ENCODE results near the gene NFKB1. TPM values are rescaled to one million over a fixed set of nuclear protein-coding genes. Genes with fewer than 3 reads are reported as not detected.

The NFKB1 gene
- polyA plus RNA-seq, 2 of the 4 experiments (the other 2 are of a cell fraction), result 15.2 to 18.3 TPM

GRCh38 chr4:102594000-102594399 is 92.8 kb downstream of the NFKB1 start:
- ChIA-PET CTCF (no interaction called here), POLR2A (no interaction called here)
- FAIRE-seq, result no peak
- H3K4me2 ChIP-seq, result no peak overlapping the region
- no peak for TF ChIP-seq EHF (CRISPR knock-in tag; IDR thresholded peaks at IDR 0.05)
- no peak for TF ChIP-seq CHD2 (IDR thresholded peaks at IDR 0.05; ENCODE audit: low read length, partially characterized antibody)
- TF ChIP-seq CEBPB (IDR thresholded peaks at IDR 0.05), result no peak
- no peak for TF ChIP-seq NR3C1 (IDR thresholded peaks at IDR 0.05)
- no peak for TF ChIP-seq CBX8 (IDR thresholded peaks at IDR 0.05)
- TF ChIP-seq GATA3 (IDR thresholded peaks at IDR 0.05; ENCODE audit: borderline replicate concordance), result no peak
- TF ChIP-seq HOXA7 (CRISPR knock-in tag; IDR thresholded peaks at IDR 0.05), result no peak
- no peak for TF ChIP-seq POLR2AphosphoS2 (conservative IDR thresholded peaks at IDR 0.05; ENCODE audit: low read length)
- no peak for TF ChIP-seq HES2 (IDR thresholded peaks at IDR 0.05)
- no peak overlapping the region for H3K4me3 ChIP-seq
- no peaks in the 10 kb centered on the region for H3K4me1 ChIP-seq
- 60% methylated on average over 2 of the region's 2 CpGs for WGBS (ENCODE audit: missing lambda C conversion rate)
- no peak for DNase-seq (ENCODE audit: low read depth in 1 of 2, low spot score in 1 of 2)
- no peaks in the 10 kb centered on the region for H3K9me3 ChIP-seq
- no peak for ATAC-seq
- H3K27ac ChIP-seq, result no peak overlapping the region

GRCh38 chr4:102596532-102596931 is 95.4 kb downstream of the NFKB1 start:
- Histone ChIP-seq H3K4me3 (no peak overlapping the region), H3K9me3 (no peaks in the 10 kb centered on the region), H3K4me2 (no peak overlapping the region), H3K27ac (no peak overlapping the region), H3K4me1 (peaks cover 6% of the 10 kb centered on the region; the same call in 1 of the 3 replicates)
- no peak for TF ChIP-seq JUNB (IDR thresholded peaks at IDR 0.05)
- TF ChIP-seq BCL3 (IDR thresholded peaks at IDR 0.05), result no peak
- TF ChIP-seq KDM5A (IDR thresholded peaks at IDR 0.05), result no peak
- no peak for TF ChIP-seq HEYL (CRISPR knock-in tag; IDR thresholded peaks at IDR 0.05)
- no peak for TF ChIP-seq TP53 (CRISPR knock-in tag; IDR thresholded peaks at IDR 0.05)
- TF ChIP-seq PBX3 (IDR thresholded peaks at IDR 0.05), result no peak
- TF ChIP-seq MAZ (IDR thresholded peaks at IDR 0.05; ENCODE audit: borderline replicate concordance, low read depth, low read length), result no peak
- no peak for TF ChIP-seq REST (IDR thresholded peaks at IDR 0.05)
- TF ChIP-seq CBX2 (IDR thresholded peaks at IDR 0.05; ENCODE audit: borderline replicate concordance, low read depth), result no peak
- no peak for DNase-seq (ENCODE audit: low read depth in 1 of 2, low spot score in 1 of 2)
- ATAC-seq, result no peak
- WGBS (ENCODE audit: missing lambda C conversion rate), result 89% methylated on average over 4 of the region's 4 CpGs
- CTCF ChIA-PET, result interaction anchor here (2.3 kb wide), 1 partner anchor 10 kb away, joined by 5 read pairs; no protein-coding TSS in a partner anchor
- POLR2A ChIA-PET, result no interaction called here
- no peak for FAIRE-seq

- FAIRE-seq (no peak), DNase-seq (ENCODE audit: low read depth in 1 of 2, low spot score in 1 of 2) (no peak), ATAC-seq (no peak)
- Histone ChIP-seq H3K27ac (no peak overlapping the region), H3K4me1 (peaks cover 9% of the 10 kb centered on the region; the same call in 1 of the 3 replicates), H3K4me2 (no peak overlapping the region), H3K4me3 (no peak overlapping the region), H3K9me3 (no peaks in the 10 kb centered on the region)
- ChIA-PET POLR2A (no interaction called here), CTCF (interaction anchor here (2.3 kb wide), 1 partner anchor 8 kb away, joined by 5 read pairs; no protein-coding TSS in a partner anchor)
- WGBS (ENCODE audit: missing lambda C conversion rate), result 95% methylated on average over 1 of the region's 1 CpG
- TF ChIP-seq JUN (IDR thresholded peaks at IDR 0.05) (no peak), KDM5A (IDR thresholded peaks at IDR 0.05) (no peak), POLR2A (IDR thresholded peaks at IDR 0.05; ENCODE audit: low read length) (no peak), PHF8 (IDR thresholded peaks at IDR 0.05; ENCODE audit: borderline replicate concordance, low read depth) (no peak), SMC3 (IDR thresholded peaks at IDR 0.05) (no peak), TP53 (CRISPR knock-in tag; IDR thresholded peaks at IDR 0.05) (no peak), FOXS1 (CRISPR knock-in tag; IDR thresholded peaks at IDR 0.05) (no peak), EHMT2 (IDR thresholded peaks at IDR 0.05; ENCODE audit: low read depth) (no peak), RNF2 (IDR thresholded peaks at IDR 0.05; ENCODE audit: borderline replicate concordance, low read depth) (no peak), CTCF (IDR thresholded peaks at IDR 0.05) (no peak), EHF (CRISPR knock-in tag; IDR thresholded peaks at IDR 0.05) (no peak), RARB (CRISPR knock-in tag; IDR thresholded peaks at IDR 0.05) (no peak), HOXA7 (CRISPR knock-in tag; IDR thresholded peaks at IDR 0.05) (no peak), CHD2 (IDR thresholded peaks at IDR 0.05; ENCODE audit: low read length, partially characterized antibody) (no peak), HOXB5 (CRISPR knock-in tag; IDR thresholded peaks at IDR 0.05) (no peak)
These were observed 97.1 kb downstream of the NFKB1 start for GRCh38 chr4:102598086-102598761.

Measured in A549 (cell line).